HG03575 (cell line): ENCODE data around the gene LMF2.
"Not testable (repeated sequence)": the region's sequence is repeated elsewhere in the genome, so short reads cannot be mapped to it uniquely, and the experiment has no call there.

Experiments used
- ATAC-seq: cut with Tn5 transposase; IDR thresholded peaks from one replicate; pipeline ENCODE4 v1.9.1; 2021; ENCODE audit not compliant: unreplicated experiment, insufficient number of reproducible peaks, low FRiP score; ENCODE audit errors: extremely low read depth

LMF2 gene, protein sequence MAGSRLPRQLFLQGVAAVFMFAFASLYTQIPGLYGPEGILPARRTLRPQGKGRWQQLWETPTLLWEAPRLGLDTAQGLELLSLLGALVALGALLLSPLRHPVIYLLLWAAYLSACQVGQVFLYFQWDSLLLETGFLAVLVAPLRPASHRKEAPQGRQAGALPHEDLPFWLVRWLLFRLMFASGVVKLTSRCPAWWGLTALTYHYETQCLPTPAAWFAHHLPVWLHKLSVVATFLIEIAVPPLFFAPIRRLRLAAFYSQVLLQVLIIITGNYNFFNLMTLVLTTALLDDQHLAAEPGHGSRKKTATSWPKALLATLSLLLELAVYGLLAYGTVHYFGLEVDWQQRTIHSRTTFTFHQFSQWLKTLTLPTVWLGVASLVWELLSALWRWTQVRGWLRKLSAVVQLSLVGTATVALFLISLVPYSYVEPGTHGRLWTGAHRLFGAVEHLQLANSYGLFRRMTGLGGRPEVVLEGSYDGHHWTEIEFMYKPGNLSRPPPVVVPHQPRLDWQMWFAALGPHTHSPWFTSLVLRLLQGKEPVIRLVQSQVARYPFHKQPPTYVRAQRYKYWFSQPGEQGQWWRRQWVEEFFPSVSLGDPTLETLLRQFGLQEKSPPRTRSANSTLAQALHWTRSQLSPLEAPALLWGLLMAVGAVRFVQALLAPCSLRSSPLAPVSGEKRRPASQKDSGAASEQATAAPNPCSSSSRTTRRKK

DNA sequence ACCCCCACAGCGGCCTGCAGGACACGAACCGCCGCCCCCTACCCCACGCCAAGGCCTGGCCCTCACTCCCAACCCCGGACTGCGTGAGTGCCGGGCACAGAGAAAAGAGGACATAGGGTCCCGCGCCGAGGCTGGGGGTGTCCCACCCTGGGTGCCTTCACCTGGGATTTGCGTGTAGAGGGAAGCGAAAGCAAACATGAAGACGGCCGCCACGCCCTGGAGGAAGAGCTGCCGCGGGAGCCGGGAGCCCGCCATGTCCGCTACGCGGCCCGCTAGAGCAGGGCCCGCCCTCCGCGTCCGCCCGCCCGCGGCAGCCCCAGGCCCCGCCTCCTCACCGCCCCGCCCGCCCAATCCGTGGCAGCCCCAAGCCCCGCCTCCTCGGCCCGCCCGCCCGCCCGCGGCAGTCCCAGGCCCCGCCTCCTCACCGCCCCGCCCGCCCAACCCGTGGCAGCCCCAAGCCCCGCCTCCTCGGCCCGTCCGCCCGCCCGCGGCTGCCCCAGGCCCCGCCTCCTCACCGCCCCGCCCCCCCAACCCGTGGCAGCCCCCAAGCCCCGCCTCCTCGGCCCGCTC lies at the start of gene LMF2:
LMF2 (minus strand) TSS at position 282 of the 570 bp plus-strand sequence; CDS start at position 255, 27 bp downstream.
- no peak for ATAC-seq

DNA sequence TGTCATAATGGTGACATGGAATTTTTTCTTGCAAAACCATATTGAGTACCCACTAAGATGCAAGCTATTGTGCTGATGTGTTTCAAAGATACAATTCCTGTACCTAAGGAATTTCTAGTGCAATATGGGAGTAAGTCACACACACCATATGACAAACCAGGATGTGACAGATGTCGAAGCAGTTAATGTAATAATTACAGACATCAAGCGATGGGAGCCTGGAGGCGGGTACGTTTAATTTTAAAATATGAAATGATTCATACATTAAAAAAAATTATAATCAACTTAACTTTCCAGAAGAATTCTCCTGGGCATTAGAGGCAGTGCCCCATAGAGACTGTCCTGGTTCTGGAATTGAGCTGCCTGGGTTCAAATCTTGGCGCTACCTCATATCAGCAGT lies 49.2 kb upstream of the LMF2 start:
- no peak for ATAC-seq

- no peak for ATAC-seq
These were observed 45.8 kb upstream of the LMF2 start for GRCh38 chr22:50553310-50553709.

GRCh38 chr22:50551160-50551752 lies 43.8 kb upstream of the LMF2 start:
- ATAC-seq = no peak

- ATAC-seq = no peak
These were observed 42.9 kb upstream of the LMF2 start for GRCh38 chr22:50550395-50550794.

- ATAC-seq = no peak
These were observed 41.7 kb upstream of the LMF2 start for GRCh38 chr22:50548921-50549790.

DNA sequence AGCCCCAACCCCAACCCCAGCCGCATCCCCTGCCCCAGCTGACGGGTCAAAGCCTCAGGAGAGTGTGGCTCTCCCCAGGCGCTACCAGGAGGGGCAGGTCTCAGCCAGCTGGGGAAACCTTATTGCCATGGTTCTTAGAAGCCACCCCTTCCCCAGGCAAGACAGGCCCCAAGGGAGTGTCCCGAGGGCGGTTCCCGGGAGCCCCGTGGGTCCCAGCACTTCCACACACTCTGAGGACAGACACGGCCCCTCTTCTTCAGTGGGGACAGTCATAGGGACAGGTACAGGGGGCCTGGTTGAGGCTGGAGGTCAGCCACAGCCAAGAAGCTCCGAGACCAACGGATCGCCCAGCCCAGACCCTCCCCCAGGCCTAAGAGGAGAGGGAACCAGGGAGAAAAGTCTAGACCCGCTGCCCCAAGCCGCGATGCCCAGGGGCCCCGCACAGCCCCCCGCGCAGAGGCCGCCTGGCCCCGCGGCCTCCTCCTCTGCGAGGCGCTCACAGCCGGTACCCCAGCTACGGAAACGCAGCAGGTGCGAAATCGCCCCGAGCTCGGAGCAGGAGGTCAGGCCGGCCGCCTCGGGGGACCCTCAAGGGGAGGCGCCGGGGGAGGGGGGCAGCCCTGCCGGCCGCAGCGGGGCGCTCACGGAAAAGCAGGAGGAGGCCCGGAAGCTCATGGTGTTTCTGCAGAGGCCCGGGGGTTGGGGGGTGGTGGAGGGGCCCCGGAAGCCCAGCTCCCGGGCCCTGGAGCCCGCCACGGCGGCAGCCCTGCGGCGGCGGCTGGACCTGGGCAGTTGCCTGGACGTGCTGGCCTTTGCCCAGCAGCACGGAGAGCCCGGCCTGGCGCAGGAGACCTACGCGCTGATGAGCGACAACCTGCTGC lies 40.8 kb upstream of the LMF2 start:
- ATAC-seq = no peak

- ATAC-seq = no peak
These were observed 39.9 kb upstream of the LMF2 start for GRCh38 chr22:50547263-50547985.

GRCh38 chr22:50546326-50547262 lies 39.1 kb upstream of the LMF2 start:
- no peak for ATAC-seq

- ATAC-seq = no peak
These were observed 38.2 kb upstream of the LMF2 start, which contains the start of gene KLHDC7B for GRCh38 chr22:50545522-50546325. TSS of gene KLHDC7B (plus strand) at chr22:50545899. CDS start at chr22:50546244, 345 bp downstream.

- ATAC-seq = no peak
These were observed 37.3 kb upstream of the LMF2 start for GRCh38 chr22:50544746-50545253.

GRCh38 chr22:50544078-50544745 lies 36.7 kb upstream of the LMF2 start:
- ATAC-seq = no peak

- ATAC-seq = no peak
These were observed 35.0 kb upstream of the LMF2 start for GRCh38 chr22:50542416-50542927.

GRCh38 chr22:50541667-50542026 lies 34.1 kb upstream of the LMF2 start:
- ATAC-seq = not testable (repeated sequence)

DNA sequence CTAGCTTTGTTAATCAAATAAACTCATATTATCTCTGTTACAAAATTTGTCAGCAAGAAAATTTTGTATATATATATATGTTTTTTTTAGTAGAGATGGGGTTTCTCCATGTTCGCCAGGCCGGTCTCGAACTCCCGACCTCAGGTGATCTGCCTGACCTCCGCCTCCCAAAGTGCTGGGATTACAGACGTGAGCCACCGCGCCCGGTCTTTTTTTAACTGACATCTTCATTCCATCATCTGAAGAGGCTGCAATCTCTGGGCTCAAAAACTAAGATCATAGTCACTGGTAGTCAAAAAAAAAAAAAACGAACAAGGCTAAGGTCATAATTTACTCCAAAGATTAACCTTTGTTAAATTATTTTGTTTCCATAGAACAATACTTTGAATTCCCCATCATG lies 32.9 kb upstream of the LMF2 start:
- no peak for ATAC-seq
